ENCODE results near the gene TTC3.

Gene TTC3

DNA sequence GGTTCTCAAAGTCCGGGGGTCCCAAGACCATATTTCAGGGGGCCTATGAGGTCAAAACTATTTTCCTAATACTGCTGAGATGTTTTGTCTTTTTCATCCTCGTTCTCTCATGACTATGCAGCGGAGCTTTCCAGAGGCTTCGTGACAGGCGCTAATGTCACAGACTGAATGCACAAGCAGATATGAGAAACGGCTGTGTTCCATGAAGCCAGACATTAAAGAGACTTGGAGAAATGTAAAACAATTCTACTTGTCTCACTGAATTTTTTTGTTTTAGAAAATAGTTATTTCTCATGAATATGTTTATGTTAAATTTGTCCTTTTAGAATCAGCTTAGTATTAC, 10.5 kb upstream of the TTC3 start:
- no peak for TF ChIP-seq ZFX (IDR thresholded peaks at IDR 0.05)
- no peak for TF ChIP-seq CTCF (conservative IDR thresholded peaks at IDR 0.05)

GRCh38 chr21:37063433-37063832, 9.6 kb upstream of the TTC3 start:
- TF ChIP-seq ZFX (IDR thresholded peaks at IDR 0.05) (no peak), CTCF (conservative IDR thresholded peaks at IDR 0.05) (no peak)
- H3K27ac ChIP-seq = no peak overlapping the region

More for the DNA sequence above, 10.5 kb upstream of the TTC3 start:
- H3K27ac ChIP-seq = no peak overlapping the region

GRCh38 chr21:37064841-37065240, 8.2 kb upstream of the TTC3 start:
- H3K27ac ChIP-seq = no peak overlapping the region
- TF ChIP-seq CTCF (conservative IDR thresholded peaks at IDR 0.05) (no peak), ZFX (IDR thresholded peaks at IDR 0.05) (no peak)

GRCh38 chr21:37065561-37066177, 7.4 kb upstream of the TTC3 start:
- TF ChIP-seq CTCF (conservative IDR thresholded peaks at IDR 0.05) (no peak), ZFX (IDR thresholded peaks at IDR 0.05) (no peak)
- no peak overlapping the region for H3K27ac ChIP-seq

DNA sequence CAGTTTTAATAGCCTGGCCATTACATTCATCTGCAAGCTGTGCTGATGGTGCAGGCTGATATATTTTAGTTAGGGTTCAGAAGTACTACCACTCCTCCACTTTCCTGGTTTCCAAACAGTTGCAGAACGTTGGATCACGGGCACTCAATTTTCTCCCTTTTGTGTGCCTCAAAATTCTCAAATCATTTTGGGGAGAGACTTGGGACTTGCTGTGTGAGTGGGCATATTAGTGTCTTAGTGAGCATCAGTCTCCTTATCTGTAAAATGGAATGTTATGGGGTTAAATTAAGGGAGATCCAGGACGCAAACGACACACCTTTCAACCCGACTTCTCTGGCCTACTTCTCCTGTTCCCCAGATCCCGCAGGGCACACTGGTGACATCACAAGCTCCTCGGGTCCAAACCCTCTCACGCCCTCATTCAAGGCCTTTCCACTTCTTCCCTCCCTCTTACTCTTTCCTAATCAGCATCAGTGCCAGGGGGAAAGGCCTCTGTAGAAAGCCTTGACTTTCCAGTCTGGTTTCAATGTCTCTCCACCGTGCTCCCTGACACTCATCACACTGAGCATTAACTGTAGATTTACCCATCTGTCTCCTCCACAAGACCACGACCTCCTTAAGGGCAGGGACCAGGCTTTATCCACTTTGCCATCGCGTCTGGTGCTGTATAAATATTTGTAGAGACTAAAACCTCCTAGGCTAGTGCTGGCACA, 1.3 kb upstream of the TTC3 start:
- H3K27ac ChIP-seq = peak overlapping the region; percentile 99
- TF ChIP-seq ZFX (IDR thresholded peaks at IDR 0.05) = no peak
- TF ChIP-seq CTCF (conservative IDR thresholded peaks at IDR 0.05) = no peak

DNA sequence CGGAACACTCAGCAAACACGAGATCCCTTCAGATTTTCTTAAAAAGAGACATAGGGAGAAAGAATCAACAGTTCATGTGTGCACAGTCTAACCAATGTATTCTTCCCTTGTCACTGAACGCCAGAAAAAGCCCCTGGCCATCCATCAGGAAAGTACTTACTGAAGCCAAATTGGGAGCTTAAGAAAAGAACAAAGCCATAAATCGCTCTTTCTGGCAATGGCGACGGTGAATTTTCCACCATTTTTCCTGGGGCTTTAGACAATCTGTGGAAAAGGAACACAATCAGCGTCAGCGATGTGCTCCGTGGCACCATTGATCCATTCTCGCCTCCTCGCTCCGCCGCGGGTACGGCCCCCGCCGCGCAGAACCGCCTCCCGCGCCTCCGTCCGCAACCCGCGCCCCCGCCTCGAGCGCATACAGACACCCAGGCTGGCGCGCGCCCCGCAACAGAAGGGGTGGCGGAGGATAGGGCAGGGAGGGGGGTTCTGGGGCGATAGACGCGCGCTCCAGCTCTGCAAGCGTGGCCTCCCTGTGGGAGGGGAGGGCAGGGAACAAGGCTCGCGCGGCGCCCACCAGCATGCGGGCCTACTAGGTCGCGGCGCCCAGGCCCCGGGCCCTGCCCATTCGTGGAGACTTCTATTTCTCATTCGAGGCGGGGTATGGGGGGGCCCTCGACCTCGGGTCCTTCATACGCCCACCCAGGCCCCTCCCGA, 623 bp upstream of the TTC3 start:
- H3K27ac ChIP-seq = peak overlapping the region; percentile 99
- peak; percentile 86 for TF ChIP-seq ZFX (IDR thresholded peaks at IDR 0.05)
- no peak for TF ChIP-seq CTCF (conservative IDR thresholded peaks at IDR 0.05)

All from C4-2B (cell line).